Stimulated activated CD8-positive, alpha-beta memory T cell treated with anti-CD3 and anti-CD28 coated beads, Interleukin-2, amount 100 ng/mL, for 1 hour (primary cell): Measurements from ENCODE around the gene SEL1L.
"Not testable (repeated sequence)": the region's sequence is repeated elsewhere in the genome, so short reads cannot be mapped to it uniquely, and the experiment has no call there.

Experiments
- DNase-seq, 2 donors: peaks; one replicate each; pipeline ENCODE4 v3.0.0-alpha.2; 2020; ENCODE audit warnings: low read depth in 2 of 2

SEL1L gene

GRCh38 chr14:81525129-81525528, 8.5 kb downstream of the SEL1L start:
- no peak for DNase-seq

DNA sequence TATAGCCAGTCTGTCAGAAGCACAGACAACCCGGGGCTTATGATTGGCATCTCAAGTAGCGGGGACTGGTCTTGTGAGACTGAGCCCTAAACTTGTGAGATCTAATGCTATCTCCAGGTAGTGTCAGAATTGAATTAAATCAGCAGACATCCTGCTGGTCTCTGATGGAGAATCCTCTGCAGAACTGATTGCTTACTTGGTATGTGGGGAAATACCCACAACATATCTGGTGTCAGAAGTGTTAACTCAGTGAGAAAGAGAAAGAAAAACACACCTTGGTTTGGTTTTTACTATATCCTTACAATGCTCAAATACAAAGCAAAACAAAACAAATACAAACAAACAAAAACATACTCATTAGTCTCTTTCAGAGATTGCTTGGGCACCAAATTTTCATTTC, 10.0 kb downstream of the SEL1L start:
- DNase-seq: no peak

DNA sequence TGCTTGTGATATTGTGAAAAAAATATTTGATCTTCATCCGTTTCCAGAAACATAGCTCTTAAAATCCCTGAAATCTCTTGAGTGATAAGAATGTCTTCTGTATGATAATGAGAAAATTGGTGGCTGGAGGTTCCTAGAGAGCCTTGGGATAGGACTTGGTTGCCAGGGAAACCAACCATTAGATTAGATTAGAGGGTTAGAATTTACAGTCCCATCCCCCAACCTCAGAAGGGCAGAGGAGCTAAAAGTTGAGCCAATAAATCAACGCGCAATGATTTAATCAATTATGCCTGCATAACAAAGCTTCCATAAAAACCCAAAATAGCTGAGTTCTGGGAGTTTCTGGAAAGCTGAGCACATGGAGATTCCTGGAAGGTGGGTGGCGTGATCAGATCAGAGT, 10.6 kb downstream of the SEL1L start:
- DNase-seq: no peak

DNA sequence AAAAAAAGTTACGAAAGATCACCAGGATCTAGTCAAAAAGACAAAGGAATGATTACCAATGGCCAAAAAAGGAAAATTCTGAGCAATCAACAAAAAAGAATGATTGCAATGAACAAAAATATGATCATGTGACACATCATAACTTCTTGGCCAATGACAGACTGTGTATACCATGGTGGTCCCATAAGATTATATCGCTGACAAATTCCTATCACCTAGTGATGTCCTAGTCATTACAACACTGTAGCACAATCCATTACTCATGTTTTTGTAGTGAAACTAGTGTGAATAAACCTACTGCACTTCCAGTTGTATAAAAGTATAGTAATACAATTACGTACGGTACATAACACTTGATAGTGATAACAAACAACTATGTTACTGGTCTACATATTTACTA, 12.3 kb downstream of the SEL1L start:
- DNase-seq: no peak

GRCh38 chr14:81519200-81520011, 14.2 kb downstream of the SEL1L start:
- DNase-seq: no peak

DNA sequence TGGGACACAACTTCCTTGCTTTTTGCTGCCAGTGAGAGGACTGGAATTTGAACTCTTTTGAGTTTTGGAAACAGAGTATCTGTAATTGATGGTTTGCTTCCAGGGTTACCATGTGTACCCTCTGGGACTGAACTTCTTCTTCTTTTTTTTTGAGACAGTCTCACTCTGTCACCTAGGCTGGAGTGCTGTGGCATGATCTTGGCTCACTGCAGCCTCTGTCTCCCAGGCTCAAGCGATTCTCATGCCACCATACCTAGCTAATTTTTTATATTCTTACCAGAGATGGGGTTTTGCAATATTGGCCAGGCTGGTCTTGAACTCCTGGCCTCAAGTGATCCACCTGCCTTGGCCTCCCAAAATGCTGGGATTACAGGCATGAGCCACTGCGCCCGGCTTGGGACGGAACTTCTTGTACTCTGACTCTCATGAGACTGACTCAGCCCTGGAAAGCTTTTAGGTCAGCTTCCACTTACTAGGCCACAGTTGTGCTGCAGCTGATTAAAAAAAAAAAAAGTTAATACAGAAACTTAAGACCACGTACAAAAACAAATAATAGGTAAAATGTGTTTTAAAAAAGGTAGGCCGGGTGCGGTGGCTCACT, 15.8 kb downstream of the SEL1L start:
- DNase-seq: no peak

- DNase-seq: no peak
Observed at GRCh38 chr14:81516986-81517797, 16.5 kb downstream of the SEL1L start.

DNA sequence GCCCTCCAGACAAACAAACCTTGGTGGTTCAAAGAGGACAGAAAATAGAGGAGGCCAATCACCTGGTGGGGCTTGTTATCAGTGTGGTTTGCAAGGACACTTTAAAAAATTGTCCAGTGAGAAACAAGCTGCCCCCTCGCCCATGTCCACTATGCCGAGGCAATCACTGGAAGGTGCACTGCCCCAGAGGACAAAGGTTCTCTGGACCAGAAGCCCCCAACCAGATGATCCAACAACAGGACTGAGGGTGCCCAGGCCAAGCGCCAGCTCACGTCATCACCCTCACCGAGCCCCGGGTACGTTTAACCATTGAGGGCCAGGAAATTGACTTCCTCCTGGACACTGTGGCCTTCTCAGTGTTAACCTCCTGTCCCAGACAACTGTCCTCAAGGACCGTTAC, 17.7 kb downstream of the SEL1L start:
- DNase-seq: not testable (repeated sequence)

GRCh38 chr14:81512826-81513225, 20.8 kb downstream of the SEL1L start:
- DNase-seq: not testable (repeated sequence)

- DNase-seq: no peak
Observed at GRCh38 chr14:81511111-81511904, 22.3 kb downstream of the SEL1L start.

- DNase-seq: no peak
Observed at GRCh38 chr14:81509838-81510452, 23.7 kb downstream of the SEL1L start.

DNA sequence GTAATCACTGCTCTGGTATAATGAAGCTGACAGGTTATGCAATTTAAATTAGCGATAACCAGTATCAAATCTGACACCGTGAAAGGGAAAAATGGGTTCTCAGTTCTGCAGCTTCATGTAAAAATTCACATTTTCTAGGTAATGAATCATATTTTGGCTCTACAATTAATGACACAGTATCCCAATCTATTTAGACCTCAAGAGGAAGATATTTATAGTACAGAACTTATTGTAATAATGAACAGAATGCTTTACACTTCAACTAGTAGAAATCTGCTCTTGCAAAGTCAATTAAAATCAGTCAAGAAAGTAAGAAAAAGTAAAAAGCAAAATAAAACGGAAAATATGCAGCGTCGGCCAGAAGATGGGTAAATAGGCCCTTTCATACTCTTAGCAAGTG, 24.3 kb downstream of the SEL1L start:
- no peak for DNase-seq

GRCh38 chr14:81506487-81506886, 27.2 kb downstream of the SEL1L start:
- no peak for DNase-seq

DNA sequence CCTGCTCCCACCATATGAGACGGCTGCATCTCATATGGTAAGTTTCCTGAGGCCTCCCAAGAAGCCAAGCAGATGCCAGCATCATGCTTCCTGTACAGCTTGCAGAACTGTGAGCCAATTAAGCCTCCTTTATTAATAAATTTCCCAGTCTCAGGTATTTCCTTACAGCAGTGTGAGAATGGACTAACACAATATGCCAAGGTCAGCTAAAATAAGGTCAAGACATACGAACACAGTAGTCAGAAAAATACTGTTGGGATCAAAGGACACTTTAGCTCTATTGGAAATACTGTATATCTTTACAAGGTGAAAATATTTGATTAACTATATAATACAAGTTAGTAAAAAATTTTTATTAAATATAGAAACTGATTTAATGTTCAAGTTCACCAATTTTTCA, 28.8 kb downstream of the SEL1L start:
- DNase-seq: no peak

DNA sequence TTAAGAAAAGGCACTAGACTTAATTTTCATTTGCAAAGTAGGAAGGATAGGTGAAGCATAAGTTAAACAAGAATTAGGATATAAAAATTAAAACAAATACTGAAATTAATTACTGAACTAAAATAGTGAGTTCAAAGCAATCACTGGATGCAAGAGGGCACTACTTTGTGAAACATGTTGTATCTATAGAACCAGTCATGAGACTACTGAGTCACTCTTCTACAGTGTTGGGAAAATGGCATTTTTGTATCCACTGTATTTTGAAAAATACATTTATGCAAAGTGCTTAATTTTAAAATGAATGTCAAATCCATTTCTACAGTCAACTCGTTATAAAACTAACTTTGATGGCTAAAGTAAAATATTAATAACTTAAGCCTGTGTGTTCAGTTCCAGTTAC, 47.9 kb downstream of the SEL1L start:
- DNase-seq: no peak

DNA sequence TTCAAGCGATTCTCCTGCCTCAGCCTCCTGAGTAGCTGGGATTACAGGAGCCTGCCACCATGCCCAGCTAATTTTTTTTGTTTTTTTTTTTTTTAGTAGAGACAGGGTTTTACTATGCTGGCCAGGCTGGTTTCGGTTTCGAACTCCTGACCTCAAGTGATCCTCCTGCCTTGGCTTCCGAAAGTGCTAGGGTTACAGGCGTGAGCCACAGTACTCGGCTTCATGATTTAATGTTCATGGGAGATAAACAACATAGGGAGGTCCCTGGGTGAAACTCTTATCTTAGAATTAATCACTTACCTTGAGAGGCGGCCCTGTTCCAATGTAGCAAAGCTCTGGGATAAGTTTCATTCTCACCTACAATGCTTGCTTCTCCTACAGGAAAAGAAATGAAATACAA, 48.3 kb downstream of the SEL1L start:
- no peak for DNase-seq

- DNase-seq: no peak
Observed at GRCh38 chr14:81484120-81484519, 49.5 kb downstream of the SEL1L start.

- no peak for DNase-seq
Observed at GRCh38 chr14:81480741-81481140, 52.9 kb downstream of the SEL1L start.

GRCh38 chr14:81478446-81478845, 55.2 kb downstream of the SEL1L start:
- no peak for DNase-seq

DNA sequence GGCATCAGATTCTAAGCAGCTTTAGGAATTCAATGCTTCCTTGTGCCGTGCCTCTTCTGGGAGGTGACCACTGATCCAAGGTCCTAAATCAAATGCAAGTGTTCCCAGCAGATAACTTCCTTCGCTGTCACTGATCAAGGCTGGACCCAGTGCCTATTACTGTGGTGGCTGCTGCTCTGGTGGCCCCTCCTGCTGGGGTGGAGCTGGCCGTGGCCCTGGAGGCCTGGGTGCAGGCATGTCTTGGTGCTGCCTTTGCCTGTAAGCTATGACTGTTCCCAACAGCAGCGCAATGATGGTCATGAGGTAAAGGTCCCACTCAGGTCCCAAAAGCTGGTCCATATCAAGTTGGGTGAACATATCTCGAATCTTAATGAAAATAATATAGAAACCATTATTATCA, 56.8 kb downstream of the SEL1L start:
- DNase-seq: no peak

DNA sequence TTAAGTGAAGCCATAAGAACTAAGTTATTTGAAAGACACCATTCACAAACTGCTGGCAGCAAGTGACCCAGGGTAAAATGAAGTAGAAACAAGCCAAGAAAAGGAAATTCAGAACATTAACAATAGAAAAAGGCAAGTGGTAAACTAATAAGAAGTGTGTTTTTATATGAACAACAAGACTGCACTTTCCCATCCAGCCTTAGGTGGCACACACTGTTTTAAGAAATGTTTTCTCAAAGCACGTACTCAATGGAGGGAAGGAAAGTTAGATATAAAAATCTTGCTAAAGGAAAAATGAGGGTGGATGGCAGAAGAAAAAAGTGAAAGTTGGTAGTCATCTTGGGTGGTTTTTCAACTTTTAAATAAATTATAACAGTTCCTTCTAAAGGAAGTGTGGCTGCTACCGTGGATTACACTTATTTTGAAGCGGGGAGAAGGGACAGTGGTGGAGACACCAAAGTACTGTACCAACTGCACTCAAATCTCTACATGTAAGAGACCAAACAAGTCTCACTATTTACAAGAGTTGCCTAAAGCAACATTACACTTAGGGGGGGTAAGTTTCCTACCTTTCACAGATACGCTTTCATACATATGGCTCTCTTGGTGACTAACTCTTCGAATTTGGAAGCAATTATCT, 58.8 kb downstream of the SEL1L start:
- no peak for DNase-seq
